Endothelial cell of umbilical vein (primary cell): ENCODE measurements around the gene SRRM4. TPM values are rescaled to one million over a fixed set of nuclear protein-coding genes. Genes with fewer than 3 reads are reported as not detected.

Experiments
- BruUV-seq: library from RNA; stranded (reverse); fragments of 400-500 nt; replicated peaks from 2 replicates; lab custom pipeline; 2021; lab: Mats Ljungman, UMichigan
- CTCF ChIA-PET: fragments of 300-600, 350-600 bp; sonication (Branson Sonifier 250); formaldehyde crosslinking; loops from one replicate; lab custom pipeline; 2021; ENCODE audit warnings: antibody characterized with exemption, inconsistent platforms; lab: Charles Lee
- POLR2A ChIA-PET: fragments of 300-600, 350-600 bp; sonication (Branson Sonifier 250); formaldehyde crosslinking; loops from one replicate; lab custom pipeline; 2021; ENCODE audit warnings: antibody characterized with exemption, inconsistent platforms; lab: Charles Lee
- DNase-seq: peaks from one replicate; pipeline ENCODE4 v3.0.0-alpha.2; 2011; ENCODE audit warnings: low read depth, low spot score
- FAIRE-seq: peaks from 2 replicates; lab custom pipeline; 2011; peaks lifted over from hg19 to GRCh38; lab: Jason Lieb, UNC
- H2AFZ ChIP-seq: 2 replicates; pipeline ENCODE4 v1.6.0; 2012; ENCODE audit warnings: low read depth, low read length, control low read depth, inconsistent platforms
- H3K27ac ChIP-seq: 2 replicates; pipeline ENCODE4 v1.5.1; 2011; ENCODE audit warnings: low read depth, mild to moderate bottlenecking, control low read depth, low read length, moderate library complexity; ENCODE audit not compliant: insufficient read depth
- H3K27me3 ChIP-seq, 2 experiments: 2 replicates each; pipeline versions ENCODE4 v1.6.0 to v1.6.1; 2011; ENCODE audit warnings: low read length in 2 of 2, mixed read lengths in 1 of 2; ENCODE audit not compliant: control insufficient read depth in 2 of 2, insufficient read depth in 2 of 2
- H3K36me3 ChIP-seq, 2 experiments: 2 replicates in 1 of 2; 3 replicates in 1 of 2; pipeline ENCODE4 v1.5.1; 2011; ENCODE audit warnings: low read length in 2 of 2, mild to moderate bottlenecking in 1 of 2, moderate library complexity in 1 of 2; ENCODE audit not compliant: control insufficient read depth in 2 of 2, insufficient read depth in 2 of 2; ENCODE audit errors: extremely low read depth in 1 of 2
- H3K4me1 ChIP-seq: 3 replicates; pipeline ENCODE4 v1.5.1; 2011; ENCODE audit warnings: mild to moderate bottlenecking, low read length; ENCODE audit not compliant: control insufficient read depth, insufficient read depth; ENCODE audit errors: extremely low read depth
- H3K4me2 ChIP-seq: 2 replicates; pipeline ENCODE4 v1.6.1; 2011; ENCODE audit warnings: low read length, control low read depth, mixed read lengths; ENCODE audit not compliant: insufficient read depth
- H3K4me3 ChIP-seq, 3 experiments: fragments of 200-600 bp in 1 of 3; sonication (generic), shearing (Covaris generic) in 1 of 3; replicated peaks in 1 of 3; 2 replicates each; pipeline ENCODE4 v1.5.1; 2011 to 2016; ENCODE audit warnings: control low read depth in 3 of 3, low read length in 3 of 3, mild to moderate bottlenecking in 2 of 3, inconsistent platforms in 1 of 3, low read depth in 1 of 3, moderate library complexity in 1 of 3; ENCODE audit not compliant: insufficient read depth in 1 of 3
- H3K79me2 ChIP-seq: 2 replicates; pipeline ENCODE4 v1.6.0; 2012; ENCODE audit warnings: low read length, inconsistent platforms; ENCODE audit not compliant: control insufficient read depth, insufficient read depth
- H3K9ac ChIP-seq: replicated peaks from 2 replicates; pipeline ENCODE3; 2011; ENCODE audit warnings: low read length, control low read depth; ENCODE audit not compliant: insufficient read depth; ENCODE audit errors: extremely low read depth
- H3K9me1 ChIP-seq: replicated peaks from 3 replicates; pipeline ENCODE4 v1.6.0; 2011; ENCODE audit warnings: mild to moderate bottlenecking, low read length; ENCODE audit not compliant: control insufficient read depth, insufficient read depth; ENCODE audit errors: extremely low read depth
- H3K9me3 ChIP-seq: replicated peaks from 2 replicates; pipeline ENCODE4 v1.5.1; 2012; ENCODE audit warnings: low read length, inconsistent platforms; ENCODE audit not compliant: control insufficient read depth, insufficient read depth
- H4K20me1 ChIP-seq: replicated peaks from 2 replicates; pipeline ENCODE3; 2011; ENCODE audit warnings: mild to moderate bottlenecking, low read length; ENCODE audit not compliant: control insufficient read depth, insufficient read depth; ENCODE audit errors: extremely low read depth
- EZH2 ChIP-seq: IDR thresholded peaks from 2 replicates; pipeline ENCODE4 v1.6.1; 2012; ENCODE audit warnings: borderline replicate concordance, low read depth, mild to moderate bottlenecking, moderate library complexity, low read length, inconsistent platforms; ENCODE audit not compliant: severe bottlenecking
- FOS ChIP-seq: IDR thresholded peaks from 2 replicates; pipeline ENCODE4 v1.6.1; 2011; ENCODE audit warnings: mild to moderate bottlenecking, low read length, moderate library complexity, borderline replicate concordance; ENCODE audit not compliant: insufficient read depth
- GATA2 ChIP-seq: IDR thresholded peaks from 2 replicates; pipeline ENCODE4 v1.7.0; 2011; ENCODE audit warnings: low read depth, mild to moderate bottlenecking, moderate library complexity, mixed read lengths, low read length; ENCODE audit not compliant: insufficient read length, insufficient read depth
- JUN ChIP-seq: IDR thresholded peaks from 2 replicates; pipeline ENCODE4 v1.6.1; 2011; ENCODE audit warnings: borderline replicate concordance, low read depth; ENCODE audit not compliant: insufficient read length, insufficient read depth
- MAX ChIP-seq: IDR thresholded peaks from 2 replicates; pipeline ENCODE4 v1.6.1; 2011; ENCODE audit not compliant: insufficient read depth, insufficient read length
- MYC ChIP-seq: IDR thresholded peaks from one replicate; pipeline ENCODE4 v1.6.1; 2011; ENCODE audit warnings: mild to moderate bottlenecking, low read depth, low read length
- POLR2A ChIP-seq: IDR thresholded peaks from 2 replicates; pipeline ENCODE4 v1.6.1; 2012; ENCODE audit warnings: low read depth, mild to moderate bottlenecking, control low read depth, low read length
- POLR2AphosphoS5 ChIP-seq: IDR thresholded peaks from 2 replicates; pipeline ENCODE4 v1.6.1; 2012; ENCODE audit warnings: low read depth, mild to moderate bottlenecking, control low read depth, low read length, moderate library complexity; ENCODE audit not compliant: insufficient read depth
- dilution Hi-C: fragments of 300-500 bp; cut with MboI; formaldehyde crosslinking; loops from one replicate; pipeline ENCODE4 v1.15.0; 2019; ENCODE audit warnings: low sequenced_read_pairs; ENCODE audit not compliant: extremely low pct_ligation_motif_present
- intact Hi-C: fragments of 100-400 bp; cut with micrococcal nuclease; formaldehyde crosslinking; loops from one replicate; pipeline ENCODE4 v1.10.0; 2022
- polyA plus RNA-seq, 4 experiments: library from polyadenylated mRNA; depleted of rRNA in 3 of 4; stranded (reverse) in 3 of 4; unstranded in 1 of 4; fragments of >200 nt; gene quantifications; 2 replicates each; pipeline versions ENCODE4 v1.2.1 to v1.2.3, GENCODE V29; 2011 to 2012; ENCODE audit warnings: missing spikeins in 1 of 4
- total RNA-seq: library from RNA; stranded (reverse); gene quantifications from 2 replicates; pipeline ENCODE4 v1.2.3, GENCODE V29; 2021
- TF ChIP-seq, protein P1 (sequence below), 2 donors: IDR thresholded peaks; 1 replicate in 1 of 2; 2 replicates in 1 of 2; pipeline ENCODE4 v1.5.1; 2011; ENCODE audit warnings: low read length in 2 of 2, mild to moderate bottlenecking in 2 of 2, moderate library complexity in 2 of 2, control low read depth in 1 of 2, inconsistent platforms in 1 of 2, low read depth in 1 of 2; ENCODE audit not compliant: insufficient read depth in 1 of 2; ENCODE audit errors: extremely low read depth in 1 of 2

The SRRM4 gene
- total and polyA plus RNA-seq, 2 donors (not counting 3 experiments of a cell fraction or from before 2014, with no cell fraction given) = not detected

- no peak for TF ChIP-seq EZH2
- TF ChIP-seq, protein P1, sequence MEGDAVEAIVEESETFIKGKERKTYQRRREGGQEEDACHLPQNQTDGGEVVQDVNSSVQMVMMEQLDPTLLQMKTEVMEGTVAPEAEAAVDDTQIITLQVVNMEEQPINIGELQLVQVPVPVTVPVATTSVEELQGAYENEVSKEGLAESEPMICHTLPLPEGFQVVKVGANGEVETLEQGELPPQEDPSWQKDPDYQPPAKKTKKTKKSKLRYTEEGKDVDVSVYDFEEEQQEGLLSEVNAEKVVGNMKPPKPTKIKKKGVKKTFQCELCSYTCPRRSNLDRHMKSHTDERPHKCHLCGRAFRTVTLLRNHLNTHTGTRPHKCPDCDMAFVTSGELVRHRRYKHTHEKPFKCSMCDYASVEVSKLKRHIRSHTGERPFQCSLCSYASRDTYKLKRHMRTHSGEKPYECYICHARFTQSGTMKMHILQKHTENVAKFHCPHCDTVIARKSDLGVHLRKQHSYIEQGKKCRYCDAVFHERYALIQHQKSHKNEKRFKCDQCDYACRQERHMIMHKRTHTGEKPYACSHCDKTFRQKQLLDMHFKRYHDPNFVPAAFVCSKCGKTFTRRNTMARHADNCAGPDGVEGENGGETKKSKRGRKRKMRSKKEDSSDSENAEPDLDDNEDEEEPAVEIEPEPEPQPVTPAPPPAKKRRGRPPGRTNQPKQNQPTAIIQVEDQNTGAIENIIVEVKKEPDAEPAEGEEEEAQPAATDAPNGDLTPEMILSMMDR (IDR thresholded peaks at IDR 0.05; ENCODE audit: extremely low read depth in 1 of 2, insufficient read depth in 1 of 2, low read depth in 1 of 2, low read length in 2 of 2) = no peak
- no peak for TF ChIP-seq JUN
- TF ChIP-seq POLR2A = no peak
- TF ChIP-seq GATA2 = no peak
- no peak for TF ChIP-seq FOS
- no peak for TF ChIP-seq MYC
- TF ChIP-seq POLR2AphosphoS5 = no peak
- TF ChIP-seq MAX = no peak
- POLR2A ChIA-PET = no interaction called here
- no peaks in the 10 kb centered on the region for H3K27me3 ChIP-seq
- no peak overlapping the region for H3K27ac ChIP-seq
- CTCF ChIA-PET = no interaction called here
- no peaks in the 10 kb centered on the region for H3K79me2 ChIP-seq
- no peak overlapping the region for H2AFZ ChIP-seq
- no TSS peak for BruUV-seq
- H3K4me3 ChIP-seq = no peak overlapping the region
- no peaks in the 10 kb centered on the region for H3K36me3 ChIP-seq
- H3K9ac ChIP-seq = no peak overlapping the region
- intact Hi-C loops = loop anchor here (5.0 kb wide), 2 partner anchors 58 to 768 kb away; no protein-coding TSS in a partner anchor
- no peaks in the 10 kb centered on the region for H3K9me1 ChIP-seq
- dilution Hi-C loops = no loop called here
- no peaks in the 10 kb centered on the region for H4K20me1 ChIP-seq
- FAIRE-seq = no peak
- no peak overlapping the region for H3K4me2 ChIP-seq
- H3K4me1 ChIP-seq = peaks cover 18% of the 10 kb centered on the region
- H3K9me3 ChIP-seq = no peaks in the 10 kb centered on the region
- no peak for DNase-seq
Measured at GRCh38 chr12:119175081-119175480, 193.7 kb downstream of the SRRM4 start.
